CD14-positive monocyte (primary cell): ENCODE results near the gene PCDHGC4. TPM values are rescaled to one million over a fixed set of nuclear protein-coding genes. Genes with fewer than 3 reads are reported as not detected.

Experiments
- DNase-seq, 3 donors: peaks; one replicate each; pipeline ENCODE4 v3.0.0-alpha.2; 2011 to 2022
- H2AFZ ChIP-seq: 2 replicates; pipeline ENCODE4 v1.6.0; 2012; ENCODE audit warnings: mild to moderate bottlenecking, low read depth, low read length, inconsistent platforms; ENCODE audit not compliant: insufficient read depth, poor library complexity, severe bottlenecking
- H3K27ac ChIP-seq, 2 donors: 1 replicate in 1 of 2; 2 replicates in 1 of 2; pipeline ENCODE4 v1.5.1; 2012 to 2013; ENCODE audit warnings: low read length in 2 of 2, control low read depth in 1 of 2, inconsistent platforms in 1 of 2, low read depth in 1 of 2, mild to moderate bottlenecking in 1 of 2
- H3K27me3 ChIP-seq, 2 donors: one replicate each; pipeline versions ENCODE4 v1.6.0 to v1.6.1; 2011 to 2013; ENCODE audit warnings: low read length in 2 of 2; ENCODE audit not compliant: control insufficient read depth in 2 of 2, insufficient read depth in 2 of 2
- H3K36me3 ChIP-seq, 2 donors: replicated peaks in 1 of 2; 1 replicate in 1 of 2; 2 replicates in 1 of 2; pipeline versions ENCODE4 v1.5.1 to v1.6.1; 2012 to 2013; ENCODE audit warnings: low read length in 2 of 2, control low read depth in 1 of 2, inconsistent platforms in 1 of 2, mild to moderate bottlenecking in 1 of 2; ENCODE audit not compliant: insufficient read depth in 2 of 2, control insufficient read depth in 1 of 2
- H3K4me1 ChIP-seq, 2 donors: 1 replicate in 1 of 2; 2 replicates in 1 of 2; pipeline versions ENCODE4 v1.5.1 to v1.6.1; 2012 to 2013; ENCODE audit warnings: low read length in 2 of 2, control low read depth in 1 of 2, inconsistent platforms in 1 of 2, mild to moderate bottlenecking in 1 of 2, moderate library complexity in 1 of 2; ENCODE audit not compliant: insufficient read depth in 2 of 2, control insufficient read depth in 1 of 2
- H3K4me2 ChIP-seq: replicated peaks from 2 replicates; pipeline ENCODE3; 2012; ENCODE audit warnings: low read length, moderate library complexity, mild to moderate bottlenecking; ENCODE audit not compliant: poor library complexity, severe bottlenecking; ENCODE audit errors: extremely low read depth
- H3K4me3 ChIP-seq, 3 experiments: fragments of 200-600 bp in 1 of 3; sonication (generic) in 1 of 3; replicated peaks in 1 of 3; 1 replicate in 2 of 3; 2 replicates in 1 of 3; pipeline ENCODE4 v1.5.1; 2011 to 2013; ENCODE audit warnings: low read length in 3 of 3, mild to moderate bottlenecking in 3 of 3, control low read depth in 2 of 3, low read depth in 2 of 3, inconsistent platforms in 1 of 3, moderate library complexity in 1 of 3
- H3K79me2 ChIP-seq: 2 replicates; pipeline ENCODE4 v1.6.0; 2012; ENCODE audit warnings: mild to moderate bottlenecking, control low read depth, inconsistent platforms, low read length, moderate library complexity; ENCODE audit not compliant: insufficient read depth
- H3K9ac ChIP-seq: 2 replicates; pipeline ENCODE4 v1.6.0; 2017; ENCODE audit warnings: low read length, mild to moderate bottlenecking; ENCODE audit not compliant: insufficient read depth, poor library complexity, severe bottlenecking
- H3K9me3 ChIP-seq, 2 donors: replicated peaks in 1 of 2; 1 replicate in 1 of 2; 2 replicates in 1 of 2; pipeline versions ENCODE4 v1.5.1 to v1.6.1; 2012 to 2013; ENCODE audit warnings: low read length in 2 of 2, control low read depth in 1 of 2; ENCODE audit not compliant: control insufficient read depth in 1 of 2, insufficient read depth in 1 of 2
- H4K20me1 ChIP-seq: 2 replicates; pipeline ENCODE4 v1.6.0; 2012; ENCODE audit warnings: mild to moderate bottlenecking, low read length, control low read depth, moderate library complexity; ENCODE audit not compliant: insufficient read depth
- H3K27ac Mint-ChIP-seq, 7 donors: one replicate each; pipeline ENCODE4 v1.8.0; 2020; ENCODE audit warnings: mild to moderate bottlenecking in 7 of 7, mixed read lengths in 7 of 7, moderate library complexity in 6 of 7, inconsistent platforms in 2 of 7
- H3K27me3 Mint-ChIP-seq, 3 donors: one replicate each; pipeline ENCODE4 v1.8.0; 2021 to 2022; ENCODE audit warnings: low read depth in 3 of 3, mild to moderate bottlenecking in 3 of 3, mixed read lengths in 3 of 3, moderate library complexity in 3 of 3, inconsistent platforms in 1 of 3
- H3K36me3 Mint-ChIP-seq, 2 donors: one replicate each; pipeline ENCODE4 v1.8.0; 2020; ENCODE audit warnings: mixed read lengths in 2 of 2, inconsistent platforms in 1 of 2, mild to moderate bottlenecking in 1 of 2
- H3K4me1 Mint-ChIP-seq: one replicate; pipeline ENCODE4 v1.8.0; 2020; ENCODE audit warnings: mild to moderate bottlenecking, mixed read lengths
- H3K4me3 Mint-ChIP-seq, 2 donors: one replicate each; pipeline ENCODE4 v1.8.0; 2020; ENCODE audit warnings: mild to moderate bottlenecking in 2 of 2, mixed read lengths in 2 of 2, moderate library complexity in 1 of 2
- H3K9me3 Mint-ChIP-seq, 7 donors: one replicate each; pipeline ENCODE4 v1.8.0; 2020 to 2022; ENCODE audit warnings: mixed read lengths in 7 of 7, mild to moderate bottlenecking in 6 of 7, moderate library complexity in 6 of 7, inconsistent platforms in 2 of 7
- WGBS: methylation state at CpG from one replicate; pipeline ENCODE4 v1.1.5; 2013; ENCODE audit warnings: missing lambda C conversion rate; ENCODE audit not compliant: insufficient coverage; 5-methylcytosine and 5-hydroxymethylcytosine counted together
- intact Hi-C, 2 donors: fragments of 100-400 bp; cut with micrococcal nuclease; formaldehyde crosslinking; loops; one replicate each; pipeline versions ENCODE4 v1.15.0 to v1.15.1; 2023
- polyA plus RNA-seq, 3 donors: library from polyadenylated mRNA; depleted of rRNA in 1 of 3; unstranded in 2 of 3; stranded (reverse) in 1 of 3; fragments of 300-500 nt in 2 of 3; fragments of >200 nt in 1 of 3; fragmentation: Illumina TruSeq in 2 of 3; gene quantifications; 1 replicate in 2 of 3; 2 replicates in 1 of 3; pipeline ENCODE4 v1.2.3, GENCODE V29; 2012 to 2021
- TF ChIP-seq, protein P1 (sequence below): fragments of 200-600 bp; IDR thresholded peaks from one replicate; pipeline ENCODE4 v1.8.0; 2022; ENCODE audit warnings: antibody characterized with exemption, mild to moderate bottlenecking

Gene PCDHGC4
- polyA plus RNA-seq, 3 donors = not detected

DNA sequence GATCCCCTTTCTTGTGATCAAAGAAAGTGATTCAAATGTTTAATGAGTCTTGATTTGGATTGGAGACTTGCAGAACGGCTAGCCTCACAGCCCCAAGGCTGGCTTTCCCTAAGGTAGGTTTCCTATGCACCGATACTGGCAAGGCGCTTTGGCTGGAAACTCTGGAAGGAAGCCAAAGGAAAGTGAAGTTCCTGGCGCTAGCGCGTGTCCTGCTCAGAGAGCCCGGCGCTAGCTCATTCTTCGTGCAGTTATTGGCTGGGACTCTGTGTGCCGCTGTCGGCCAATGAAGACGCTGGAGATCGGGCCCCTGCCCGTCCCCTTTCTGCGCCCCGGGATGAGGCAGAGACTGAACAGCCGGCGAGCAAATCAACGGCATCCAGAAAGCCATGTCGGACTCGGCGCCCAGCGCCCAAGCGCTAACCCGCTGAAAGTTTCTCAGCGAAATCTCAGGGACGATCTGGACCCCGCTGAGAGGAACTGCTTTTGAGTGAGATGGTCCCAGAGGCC lies 9.2 kb upstream of the PCDHGC4 start, which contains the start of gene PCDHGC3:
Gene PCDHGC3, plus strand, starts transcription at position 342 of the 507 bp plus-strand sequence. Its CDS starts 151 bp downstream, at position 493.
- Mint-ChIP-seq H3K36me3 (peaks cover 7 to 10% of the 10 kb centered on the region in 2 donors), H3K27me3 (peaks cover 43 to 64% (median 61%) of the 10 kb centered on the region in 3 donors), H3K27ac (peak within 1 kb of the TSS in 3 of 7 donors; percentile 42 to 71 (median 61)), H3K4me1 (peaks cover 27% of the 10 kb centered on the region), H3K4me3 (peak within 1 kb of the TSS; percentile 87 to 98), H3K9me3 (peaks cover 0 to 28% (median 7%) of the 10 kb centered on the region in 7 donors)
- Histone ChIP-seq H3K27me3 (peaks cover 47 to 66% of the 10 kb centered on the region in 2 donors), H4K20me1 (no peaks in the 10 kb centered on the region), H3K9me3 (peaks cover 0 to 20% of the 10 kb centered on the region in 2 donors), H3K4me1 (peaks cover 19 to 25% of the 10 kb centered on the region in 2 donors), H3K4me2 (peak within 1 kb of the TSS; percentile 91), H2AFZ (peak within 1 kb of the TSS; percentile 78), H3K9ac (no peak within 1 kb of the TSS), H3K4me3 (peak within 1 kb of the TSS; percentile 28 to 77 (median 41)), H3K79me2 (no peaks in the 10 kb centered on the region), H3K27ac (no peak within 1 kb of the TSS), H3K36me3 (no peaks in the 10 kb centered on the region)
- DNase-seq = peak; percentile 18 to 50 (median 28)
- TF ChIP-seq, protein P1, sequence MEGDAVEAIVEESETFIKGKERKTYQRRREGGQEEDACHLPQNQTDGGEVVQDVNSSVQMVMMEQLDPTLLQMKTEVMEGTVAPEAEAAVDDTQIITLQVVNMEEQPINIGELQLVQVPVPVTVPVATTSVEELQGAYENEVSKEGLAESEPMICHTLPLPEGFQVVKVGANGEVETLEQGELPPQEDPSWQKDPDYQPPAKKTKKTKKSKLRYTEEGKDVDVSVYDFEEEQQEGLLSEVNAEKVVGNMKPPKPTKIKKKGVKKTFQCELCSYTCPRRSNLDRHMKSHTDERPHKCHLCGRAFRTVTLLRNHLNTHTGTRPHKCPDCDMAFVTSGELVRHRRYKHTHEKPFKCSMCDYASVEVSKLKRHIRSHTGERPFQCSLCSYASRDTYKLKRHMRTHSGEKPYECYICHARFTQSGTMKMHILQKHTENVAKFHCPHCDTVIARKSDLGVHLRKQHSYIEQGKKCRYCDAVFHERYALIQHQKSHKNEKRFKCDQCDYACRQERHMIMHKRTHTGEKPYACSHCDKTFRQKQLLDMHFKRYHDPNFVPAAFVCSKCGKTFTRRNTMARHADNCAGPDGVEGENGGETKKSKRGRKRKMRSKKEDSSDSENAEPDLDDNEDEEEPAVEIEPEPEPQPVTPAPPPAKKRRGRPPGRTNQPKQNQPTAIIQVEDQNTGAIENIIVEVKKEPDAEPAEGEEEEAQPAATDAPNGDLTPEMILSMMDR = peak; percentile 16
- intact Hi-C loops = no loop called here
- under 1% methylated on average over 28 of the region's 28 CpGs for WGBS

DNA sequence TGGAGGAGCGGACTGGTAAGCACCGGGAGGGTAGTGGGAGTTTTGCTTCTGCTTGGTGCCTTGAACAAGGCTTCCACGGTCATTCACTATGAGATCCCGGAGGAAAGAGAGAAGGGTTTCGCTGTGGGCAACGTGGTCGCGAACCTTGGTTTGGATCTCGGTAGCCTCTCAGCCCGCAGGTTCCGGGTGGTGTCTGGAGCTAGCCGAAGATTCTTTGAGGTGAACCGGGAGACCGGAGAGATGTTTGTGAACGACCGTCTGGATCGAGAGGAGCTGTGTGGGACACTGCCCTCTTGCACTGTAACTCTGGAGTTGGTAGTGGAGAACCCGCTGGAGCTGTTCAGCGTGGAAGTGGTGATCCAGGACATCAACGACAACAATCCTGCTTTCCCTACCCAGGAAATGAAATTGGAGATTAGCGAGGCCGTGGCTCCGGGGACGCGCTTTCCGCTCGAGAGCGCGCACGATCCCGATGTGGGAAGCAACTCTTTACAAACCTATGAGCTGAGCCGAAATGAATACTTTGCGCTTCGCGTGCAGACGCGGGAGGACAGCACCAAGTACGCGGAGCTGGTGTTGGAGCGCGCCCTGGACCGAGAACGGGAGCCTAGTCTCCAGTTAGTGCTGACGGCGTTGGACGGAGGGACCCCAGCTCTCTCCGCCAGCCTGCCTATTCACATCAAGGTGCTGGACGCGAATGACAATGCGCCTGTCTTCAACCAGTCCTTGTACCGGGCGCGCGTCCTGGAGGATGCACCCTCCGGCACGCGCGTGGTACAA lies 8.5 kb upstream of the PCDHGC4 start:
- 2% methylated on average over 58 of the region's 58 CpGs for WGBS
- Histone ChIP-seq H2AFZ (peak overlapping the region; percentile 78), H3K9me3 (peaks cover 0 to 20% of the 10 kb centered on the region in 2 donors), H3K9ac (no peak overlapping the region), H3K4me2 (peak overlapping the region; percentile 91), H3K79me2 (no peaks in the 10 kb centered on the region), H3K4me1 (peaks cover 19 to 25% of the 10 kb centered on the region in 2 donors), H3K27me3 (peaks cover 47 to 69% of the 10 kb centered on the region in 2 donors), H4K20me1 (no peaks in the 10 kb centered on the region), H3K36me3 (no peaks in the 10 kb centered on the region), H3K4me3 (peak overlapping the region; percentile 28 to 77 (median 41)), H3K27ac (no peak overlapping the region)
- intact Hi-C loops = no loop called here
- peaks cover 0 to 28% (median 6%) of the 10 kb centered on the region in 7 donors for H3K9me3 Mint-ChIP-seq
- peaks cover 7 to 10% of the 10 kb centered on the region in 2 donors for H3K36me3 Mint-ChIP-seq
- H3K27me3 Mint-ChIP-seq = peaks cover 43 to 63% (median 61%) of the 10 kb centered on the region in 3 donors
- DNase-seq = no peak
- H3K4me1 Mint-ChIP-seq = peaks cover 27% of the 10 kb centered on the region
- TF ChIP-seq, protein P1 = no peak
- H3K4me3 Mint-ChIP-seq = peak overlapping the region; percentile 87 to 98
- H3K27ac Mint-ChIP-seq = peak overlapping the region in 2 of 7 donors; percentile 42 to 71
